ENCODE results near the gene SRC. TPM values are rescaled to one million over a fixed set of nuclear protein-coding genes. Genes with fewer than 3 reads are reported as not detected.

SRC gene
- total RNA-seq, 1 experiment from 2014 or later: 42.3 TPM

- POLR2A ChIA-PET: no interaction called here
- no peaks in the 10 kb centered on the region for H3K79me2 ChIP-seq (ENCODE audit: insufficient read depth, low read length)
- H3K4me2 ChIP-seq (ENCODE audit: low read length): peak overlapping the region; percentile 13; the same call in 1 of the 2 replicates
- H3K4me1 ChIP-seq (ENCODE audit: control insufficient read depth in 1 of 2, insufficient read depth in 2 of 2, low read length in 2 of 2): peaks cover 0 to 10% of the 10 kb centered on the region in 2 experiments; a peak in 1 of 4 replicates
- H3K27me3 ChIP-seq (ENCODE audit: insufficient read depth, low read length): no peaks in the 10 kb centered on the region
- intact Hi-C loops (cut with micrococcal nuclease): no loop called here
- TF ChIP-seq YY1 (IDR thresholded peaks at IDR 0.05; ENCODE audit: extremely low read depth, insufficient replicate concordance, low read depth, low read length) (no peak), SIN3A (IDR thresholded peaks at IDR 0.05; ENCODE audit: low read depth) (no peak), POLR2AphosphoS5 (IDR thresholded peaks at IDR 0.05; ENCODE audit: low read depth, low read length) (no peak), ATF3 (IDR thresholded peaks at IDR 0.05) (no peak), ELF1 (IDR thresholded peaks at IDR 0.05; ENCODE audit: borderline replicate concordance, low read depth) (no peak), FOSL1 (IDR thresholded peaks at IDR 0.05; ENCODE audit: low read depth) (no peak), ZFX (IDR thresholded peaks at IDR 0.05) (no peak), REST (IDR thresholded peaks at IDR 0.05; ENCODE audit: low read depth) (no peak), EGR1 (IDR thresholded peaks at IDR 0.05; ENCODE audit: low read depth) (no peak), SRF (IDR thresholded peaks at IDR 0.05; ENCODE audit: low read depth) (no peak), TCF7L2 (IDR thresholded peaks at IDR 0.05; ENCODE audit: borderline replicate concordance, extremely low read depth, insufficient read depth, insufficient read length) (no peak), EZH2 (IDR thresholded peaks at IDR 0.05) (no peak), SP1 (IDR thresholded peaks at IDR 0.05; ENCODE audit: low read depth) (no peak), POLR2A (IDR thresholded peaks at IDR 0.05; ENCODE audit: borderline replicate concordance, extremely low read depth, insufficient read depth, insufficient read length) (no peak)
- TF ChIP-seq, protein P1, sequence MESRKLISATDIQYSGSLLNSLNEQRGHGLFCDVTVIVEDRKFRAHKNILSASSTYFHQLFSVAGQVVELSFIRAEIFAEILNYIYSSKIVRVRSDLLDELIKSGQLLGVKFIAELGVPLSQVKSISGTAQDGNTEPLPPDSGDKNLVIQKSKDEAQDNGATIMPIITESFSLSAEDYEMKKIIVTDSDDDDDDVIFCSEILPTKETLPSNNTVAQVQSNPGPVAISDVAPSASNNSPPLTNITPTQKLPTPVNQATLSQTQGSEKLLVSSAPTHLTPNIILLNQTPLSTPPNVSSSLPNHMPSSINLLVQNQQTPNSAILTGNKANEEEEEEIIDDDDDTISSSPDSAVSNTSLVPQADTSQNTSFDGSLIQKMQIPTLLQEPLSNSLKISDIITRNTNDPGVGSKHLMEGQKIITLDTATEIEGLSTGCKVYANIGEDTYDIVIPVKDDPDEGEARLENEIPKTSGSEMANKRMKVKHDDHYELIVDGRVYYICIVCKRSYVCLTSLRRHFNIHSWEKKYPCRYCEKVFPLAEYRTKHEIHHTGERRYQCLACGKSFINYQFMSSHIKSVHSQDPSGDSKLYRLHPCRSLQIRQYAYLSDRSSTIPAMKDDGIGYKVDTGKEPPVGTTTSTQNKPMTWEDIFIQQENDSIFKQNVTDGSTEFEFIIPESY (IDR thresholded peaks at IDR 0.05; ENCODE audit: extremely low read depth, insufficient replicate concordance, low read length): no peak
- TF ChIP-seq, protein P2, sequence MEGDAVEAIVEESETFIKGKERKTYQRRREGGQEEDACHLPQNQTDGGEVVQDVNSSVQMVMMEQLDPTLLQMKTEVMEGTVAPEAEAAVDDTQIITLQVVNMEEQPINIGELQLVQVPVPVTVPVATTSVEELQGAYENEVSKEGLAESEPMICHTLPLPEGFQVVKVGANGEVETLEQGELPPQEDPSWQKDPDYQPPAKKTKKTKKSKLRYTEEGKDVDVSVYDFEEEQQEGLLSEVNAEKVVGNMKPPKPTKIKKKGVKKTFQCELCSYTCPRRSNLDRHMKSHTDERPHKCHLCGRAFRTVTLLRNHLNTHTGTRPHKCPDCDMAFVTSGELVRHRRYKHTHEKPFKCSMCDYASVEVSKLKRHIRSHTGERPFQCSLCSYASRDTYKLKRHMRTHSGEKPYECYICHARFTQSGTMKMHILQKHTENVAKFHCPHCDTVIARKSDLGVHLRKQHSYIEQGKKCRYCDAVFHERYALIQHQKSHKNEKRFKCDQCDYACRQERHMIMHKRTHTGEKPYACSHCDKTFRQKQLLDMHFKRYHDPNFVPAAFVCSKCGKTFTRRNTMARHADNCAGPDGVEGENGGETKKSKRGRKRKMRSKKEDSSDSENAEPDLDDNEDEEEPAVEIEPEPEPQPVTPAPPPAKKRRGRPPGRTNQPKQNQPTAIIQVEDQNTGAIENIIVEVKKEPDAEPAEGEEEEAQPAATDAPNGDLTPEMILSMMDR (IDR thresholded peaks at IDR 0.05 in 2 of 3, conservative IDR thresholded peaks at IDR 0.05 in 1 of 3; ENCODE audit: borderline replicate concordance in 1 of 3, insufficient read depth in 1 of 3, low read depth in 2 of 3, low read length in 2 of 3): no peak
- TF ChIP-seq, protein P3, sequence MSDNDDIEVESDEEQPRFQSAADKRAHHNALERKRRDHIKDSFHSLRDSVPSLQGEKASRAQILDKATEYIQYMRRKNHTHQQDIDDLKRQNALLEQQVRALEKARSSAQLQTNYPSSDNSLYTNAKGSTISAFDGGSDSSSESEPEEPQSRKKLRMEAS (IDR thresholded peaks at IDR 0.05): no peak
- DNase-seq (ENCODE audit: low read depth, low spot score) (no peak), ATAC-seq (peak; percentile 60)
- no peak overlapping the region for H3K9ac ChIP-seq (ENCODE audit: low read length)
- H3K4me3 ChIP-seq (replicated peaks in 1 of 2; ENCODE audit: low read depth in 1 of 2, low read length in 2 of 2): no peak overlapping the region
- H3K27ac ChIP-seq (ENCODE audit: low read depth, low read length): no peak overlapping the region
- no peaks in the 10 kb centered on the region for H3K9me3 ChIP-seq (ENCODE audit: control insufficient read depth in 1 of 2, insufficient read depth in 1 of 2, low read depth in 1 of 2, low read length in 2 of 2)
- no TSS peak for BruUV-seq (replicated peaks)
- no peaks in the 10 kb centered on the region for H4K20me1 ChIP-seq (ENCODE audit: insufficient read depth)
- CTCF ChIA-PET: no interaction called here
- H3K36me3 ChIP-seq (ENCODE audit: control insufficient read depth in 1 of 2, insufficient read depth in 2 of 2, low read length in 2 of 2): peaks cover 4 to 15% of the 10 kb centered on the region in 2 experiments; a peak in 3 of 4 replicates
- no peaks in the 10 kb centered on the region for H3K9me2 ChIP-seq (ENCODE audit: insufficient read depth)
- RAD21 ChIA-PET (ENCODE audit: low non-redundant PET in 1 of 2, low total read pairs in 2 of 2, uncharacterized antibody in 2 of 2, unreplicated experiment in 2 of 2): no interaction called here
- H2AFZ ChIP-seq (ENCODE audit: low read depth, low read length, poor library complexity, severe bottlenecking): no peak overlapping the region
These were observed 51.4 kb downstream of the SRC start for GRCh38 chr20:37397076-37397953.

All from HCT116 (cell line).